Peyer's patch (tissue), 4 donors: Measurements from ENCODE around the gene PCGF6.

ENCODE experiments used
- POLR2A ChIP-seq, 2 donors: fragments of 450-650 bp; IDR thresholded peaks; one replicate each; pipeline ENCODE4 v1.5.1; 2017; ENCODE audit warnings: antibody characterized with exemption in 2 of 2, mild to moderate bottlenecking in 2 of 2, moderate library complexity in 2 of 2
- TF ChIP-seq, protein P1 (sequence below), 6 experiments: fragments of 450-650 bp in 4 of 6; fragments of 200-600 bp in 2 of 6; sonication (generic) in 1 of 6; IDR thresholded peaks; one replicate each; pipeline ENCODE4 v1.5.1; 2017 to 2019; ENCODE audit warnings: antibody characterized with exemption in 6 of 6, mild to moderate bottlenecking in 3 of 6, moderate library complexity in 1 of 6

GRCh38 chr10:103350517-103351260 lies at the start of gene PCGF6:
- TF ChIP-seq, protein P1, sequence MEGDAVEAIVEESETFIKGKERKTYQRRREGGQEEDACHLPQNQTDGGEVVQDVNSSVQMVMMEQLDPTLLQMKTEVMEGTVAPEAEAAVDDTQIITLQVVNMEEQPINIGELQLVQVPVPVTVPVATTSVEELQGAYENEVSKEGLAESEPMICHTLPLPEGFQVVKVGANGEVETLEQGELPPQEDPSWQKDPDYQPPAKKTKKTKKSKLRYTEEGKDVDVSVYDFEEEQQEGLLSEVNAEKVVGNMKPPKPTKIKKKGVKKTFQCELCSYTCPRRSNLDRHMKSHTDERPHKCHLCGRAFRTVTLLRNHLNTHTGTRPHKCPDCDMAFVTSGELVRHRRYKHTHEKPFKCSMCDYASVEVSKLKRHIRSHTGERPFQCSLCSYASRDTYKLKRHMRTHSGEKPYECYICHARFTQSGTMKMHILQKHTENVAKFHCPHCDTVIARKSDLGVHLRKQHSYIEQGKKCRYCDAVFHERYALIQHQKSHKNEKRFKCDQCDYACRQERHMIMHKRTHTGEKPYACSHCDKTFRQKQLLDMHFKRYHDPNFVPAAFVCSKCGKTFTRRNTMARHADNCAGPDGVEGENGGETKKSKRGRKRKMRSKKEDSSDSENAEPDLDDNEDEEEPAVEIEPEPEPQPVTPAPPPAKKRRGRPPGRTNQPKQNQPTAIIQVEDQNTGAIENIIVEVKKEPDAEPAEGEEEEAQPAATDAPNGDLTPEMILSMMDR (IDR thresholded peaks at IDR 0.05), result peak in 1 of 6 experiments; percentile 8
- TF ChIP-seq POLR2A (IDR thresholded peaks at IDR 0.05), result no peak
